ENCODE data around the gene LMF2.

LMF2 gene

GRCh38 chr22:50529897-50530579 is 22.5 kb upstream of the LMF2 start, which contains the start of gene TYMP:
Gene TYMP, minus strand, starts transcription at chr22:50530012. Its CDS starts 303 bp downstream, at chr22:50529709.
- Histone ChIP-seq H3K9ac (ENCODE audit: low read length) (peak within 1 kb of the TSS; percentile 99), H2AFZ (ENCODE audit: low read depth, low read length) (no peak within 1 kb of the TSS), H3K4me2 (ENCODE audit: low read length) (peak within 1 kb of the TSS; percentile 95), H3K27me3 (ENCODE audit: low read depth, low read length) (no peaks in the 10 kb centered on the region), H3K4me3 (ENCODE audit: low read length) (peak within 1 kb of the TSS; percentile 98), H4K20me1 (ENCODE audit: insufficient read depth, low read length) (no peaks in the 10 kb centered on the region), H3K79me2 (ENCODE audit: low read length) (peaks cover 7% of the 10 kb centered on the region), H3K9me3 (ENCODE audit: insufficient read depth, low read length) (no peaks in the 10 kb centered on the region), H3K27ac (ENCODE audit: low read length) (peak within 1 kb of the TSS; percentile 80), H3K4me1 (ENCODE audit: low read length) (peaks cover 34% of the 10 kb centered on the region), H3K36me3 (replicated peaks; ENCODE audit: low read depth, low read length) (no peaks in the 10 kb centered on the region)
- TF ChIP-seq CTCF (IDR thresholded peaks at IDR 0.05; ENCODE audit: low read depth, low read length) (no peak), EZH2phosphoT487 (IDR thresholded peaks at IDR 0.05; ENCODE audit: low read depth) (no peak)

- no peaks in the 10 kb centered on the region for H3K27me3 ChIP-seq (ENCODE audit: low read depth, low read length)
- peaks cover 13% of the 10 kb centered on the region for H3K79me2 ChIP-seq (ENCODE audit: low read length)
- H2AFZ ChIP-seq (ENCODE audit: low read depth, low read length): no peak overlapping the region
- 0 out of 2 replicates have a peak overlapping the region, but pooled peaks have one; percentile 23 for H3K4me3 ChIP-seq (ENCODE audit: low read length)
- TF ChIP-seq CTCF (IDR thresholded peaks at IDR 0.05; ENCODE audit: low read depth, low read length) (no peak), EZH2phosphoT487 (IDR thresholded peaks at IDR 0.05; ENCODE audit: low read depth) (no peak)
- peaks cover 5% of the 10 kb centered on the region; the same call in 1 of the 2 replicates for H4K20me1 ChIP-seq (ENCODE audit: insufficient read depth, low read length)
- peaks cover 2% of the 10 kb centered on the region for H3K36me3 ChIP-seq (replicated peaks; ENCODE audit: low read depth, low read length)
- no peaks in the 10 kb centered on the region for H3K9me3 ChIP-seq (ENCODE audit: insufficient read depth, low read length)
- peaks cover 32% of the 10 kb centered on the region for H3K4me1 ChIP-seq (ENCODE audit: low read length)
- H3K4me2 ChIP-seq (ENCODE audit: low read length): peak overlapping the region; percentile 36
- no peak overlapping the region for H3K27ac ChIP-seq (ENCODE audit: low read length)
- H3K9ac ChIP-seq (ENCODE audit: low read length): no peak overlapping the region
Observed at GRCh38 chr22:50529416-50529896, 22.0 kb upstream of the LMF2 start.

GRCh38 chr22:50528682-50529415 is 21.3 kb upstream of the LMF2 start:
- Histone ChIP-seq H3K4me1 (ENCODE audit: low read length) (peaks cover 31% of the 10 kb centered on the region), H3K4me2 (ENCODE audit: low read length) (no peak overlapping the region), H3K4me3 (ENCODE audit: low read length) (no peak overlapping the region), H3K79me2 (ENCODE audit: low read length) (peaks cover 19% of the 10 kb centered on the region), H3K27me3 (ENCODE audit: low read depth, low read length) (no peaks in the 10 kb centered on the region), H3K9ac (ENCODE audit: low read length) (no peak overlapping the region), H3K27ac (ENCODE audit: low read length) (no peak overlapping the region), H3K36me3 (replicated peaks; ENCODE audit: low read depth, low read length) (peaks cover 4% of the 10 kb centered on the region), H3K9me3 (ENCODE audit: insufficient read depth, low read length) (no peaks in the 10 kb centered on the region), H2AFZ (ENCODE audit: low read depth, low read length) (no peak overlapping the region), H4K20me1 (ENCODE audit: insufficient read depth, low read length) (peaks cover 6% of the 10 kb centered on the region; the same call in 1 of the 2 replicates)
- TF ChIP-seq CTCF (IDR thresholded peaks at IDR 0.05; ENCODE audit: low read depth, low read length) (no peak), EZH2phosphoT487 (IDR thresholded peaks at IDR 0.05; ENCODE audit: low read depth) (no peak)
